ENCODE data around the gene H3-3A.

The H3-3A gene

DNA sequence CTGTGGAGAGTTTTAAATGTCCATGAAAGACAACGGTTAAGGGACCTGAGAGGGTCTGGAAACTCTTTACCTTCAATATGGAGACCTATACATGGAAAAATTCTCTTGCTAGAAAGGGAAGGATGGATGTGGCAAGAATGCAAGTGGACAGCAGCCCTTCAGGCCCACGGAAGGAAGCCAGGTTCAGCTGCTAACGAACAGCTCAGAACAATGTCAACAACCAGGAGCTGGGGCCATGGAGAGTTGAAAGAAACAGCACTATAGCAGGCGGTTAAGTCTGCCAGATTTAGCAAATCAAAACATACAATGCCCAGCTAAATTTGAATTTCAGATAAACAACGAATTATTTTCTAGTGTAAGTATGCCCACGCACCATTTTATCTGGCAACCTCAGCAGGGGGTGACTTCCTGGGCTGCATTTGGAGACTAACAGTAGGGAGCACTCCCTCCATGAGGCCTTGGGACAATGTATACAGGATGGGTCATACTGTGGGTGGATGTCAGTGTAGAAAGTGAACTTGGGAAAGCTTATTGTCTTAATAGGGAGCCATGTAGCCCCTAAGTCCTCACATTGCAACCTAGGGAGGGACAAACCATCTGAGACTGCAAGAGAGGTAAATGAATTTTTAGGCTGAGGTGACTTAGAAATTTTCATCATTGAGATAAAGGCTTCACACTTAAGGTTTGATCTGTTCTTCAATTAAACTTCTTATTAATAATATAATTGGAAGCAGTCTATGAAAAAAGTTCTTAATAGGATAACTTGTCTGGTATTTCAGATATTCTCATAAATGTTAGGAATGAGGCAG lies 7.8 kb upstream of the H3-3A start:
- DNase-seq (ENCODE audit: low read depth in 2 of 2), result no peak

DNA sequence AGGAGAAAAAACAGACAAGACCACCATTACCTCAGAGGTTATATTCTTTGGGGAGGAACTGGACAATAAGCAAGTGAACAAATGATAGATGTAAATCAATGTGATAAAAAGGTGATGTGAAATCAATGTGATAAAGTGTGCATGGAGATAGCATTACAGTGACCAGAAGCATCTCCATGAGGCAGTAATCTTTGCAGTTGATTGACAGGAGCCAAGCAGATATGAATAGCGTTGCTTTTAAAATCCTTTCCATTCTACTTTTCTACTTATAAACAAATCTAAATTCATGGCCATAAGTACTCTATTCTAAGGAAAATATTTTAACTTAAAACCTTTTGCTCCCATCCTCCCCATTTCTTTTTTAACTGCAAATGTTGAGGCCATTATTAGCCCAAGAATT lies 2.8 kb upstream of the H3-3A start:
- no peak for DNase-seq (ENCODE audit: low read depth in 2 of 2)

- DNase-seq (ENCODE audit: low read depth in 2 of 2), result no peak
These were observed 2.1 kb upstream of the H3-3A start for GRCh38 chr1:226060427-226060826.

GRCh38 chr1:226061068-226061840 lies 1.3 kb upstream of the H3-3A start:
- no peak for DNase-seq (ENCODE audit: low read depth in 2 of 2)

GRCh38 chr1:226061841-226062557 lies 517 bp upstream of the H3-3A start:
- peak in 1 of 2 donors; percentile 2 for DNase-seq (ENCODE audit: low read depth in 2 of 2)

DNA sequence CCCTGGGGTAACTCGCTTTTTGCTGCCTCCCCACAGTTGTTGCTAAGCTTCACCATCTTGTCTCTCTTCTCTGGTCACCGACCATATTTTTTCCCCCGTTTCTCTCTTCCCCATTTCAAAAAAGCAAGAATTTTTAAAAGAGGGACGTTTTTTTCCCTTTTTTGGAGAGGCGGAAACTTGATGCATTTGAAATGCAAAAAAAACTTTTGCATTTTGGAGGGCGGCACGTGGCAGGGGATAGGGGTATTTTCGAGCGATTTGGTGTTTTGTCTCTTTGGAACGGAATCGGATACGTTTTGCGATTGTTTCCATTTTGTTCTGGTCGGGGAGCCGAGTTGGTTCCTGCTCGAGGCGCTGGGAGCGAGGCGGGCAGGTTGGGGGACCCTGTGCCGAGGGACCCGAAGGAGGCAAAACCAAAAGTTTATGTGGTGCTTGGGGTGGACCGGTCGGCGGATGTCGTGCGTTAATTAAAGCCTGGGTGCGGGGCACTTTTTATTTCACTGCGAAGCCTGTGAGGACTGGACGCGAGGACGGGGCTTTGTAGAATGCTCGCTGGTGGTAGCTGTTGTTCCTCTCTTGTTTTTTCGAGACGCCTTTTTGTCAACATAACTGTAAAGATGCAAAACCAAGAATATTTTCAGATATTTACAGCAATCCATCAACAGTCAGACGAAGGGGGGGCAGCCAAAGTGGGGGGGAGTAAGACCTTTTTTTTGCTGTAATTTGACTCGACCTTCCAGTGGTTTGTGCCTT lies 884 bp downstream of the H3-3A start:
- peak; percentile 10 to 22 for DNase-seq (ENCODE audit: low read depth in 2 of 2)

DNA sequence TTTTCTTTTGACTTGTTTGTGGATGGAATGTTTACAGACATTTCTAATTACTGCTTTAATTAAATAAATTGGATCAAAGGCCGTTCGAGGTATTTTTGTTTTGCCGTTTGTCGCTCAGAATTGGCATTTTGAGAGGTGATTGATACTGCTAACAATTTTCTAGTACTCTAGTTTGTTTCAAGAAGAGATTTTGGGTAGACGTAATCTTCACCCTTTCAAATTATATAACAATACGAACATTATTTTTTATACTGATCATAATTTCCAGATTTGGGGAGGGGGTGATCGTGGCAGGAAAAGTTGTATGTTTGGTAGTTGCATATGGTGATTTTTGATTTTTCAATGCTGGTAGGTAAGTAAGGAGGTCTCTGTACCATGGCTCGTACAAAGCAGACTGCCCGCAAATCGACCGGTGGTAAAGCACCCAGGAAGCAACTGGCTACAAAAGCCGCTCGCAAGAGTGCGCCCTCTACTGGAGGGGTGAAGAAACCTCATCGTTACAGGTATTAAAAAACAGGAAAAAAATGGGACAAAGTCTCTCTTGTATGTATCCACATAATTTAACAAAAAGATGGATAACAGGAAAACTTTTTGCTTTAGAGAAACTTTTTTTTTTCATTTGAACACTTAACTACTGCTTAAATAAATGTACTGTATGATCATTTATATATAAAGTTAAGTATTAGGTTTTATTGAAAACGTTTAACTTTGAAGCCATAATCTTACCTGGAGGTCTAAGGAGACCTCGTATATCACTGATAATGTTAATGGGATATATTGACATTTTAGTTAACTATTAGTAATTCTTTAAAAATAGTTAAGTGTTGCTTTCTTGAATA lies 1.7 kb downstream of the H3-3A start:
- no peak for DNase-seq (ENCODE audit: low read depth in 2 of 2)

GRCh38 chr1:226064816-226065248 lies 2.3 kb downstream of the H3-3A start:
- peak in 1 of 2 donors; percentile 16 for DNase-seq (ENCODE audit: low read depth in 2 of 2)

DNA sequence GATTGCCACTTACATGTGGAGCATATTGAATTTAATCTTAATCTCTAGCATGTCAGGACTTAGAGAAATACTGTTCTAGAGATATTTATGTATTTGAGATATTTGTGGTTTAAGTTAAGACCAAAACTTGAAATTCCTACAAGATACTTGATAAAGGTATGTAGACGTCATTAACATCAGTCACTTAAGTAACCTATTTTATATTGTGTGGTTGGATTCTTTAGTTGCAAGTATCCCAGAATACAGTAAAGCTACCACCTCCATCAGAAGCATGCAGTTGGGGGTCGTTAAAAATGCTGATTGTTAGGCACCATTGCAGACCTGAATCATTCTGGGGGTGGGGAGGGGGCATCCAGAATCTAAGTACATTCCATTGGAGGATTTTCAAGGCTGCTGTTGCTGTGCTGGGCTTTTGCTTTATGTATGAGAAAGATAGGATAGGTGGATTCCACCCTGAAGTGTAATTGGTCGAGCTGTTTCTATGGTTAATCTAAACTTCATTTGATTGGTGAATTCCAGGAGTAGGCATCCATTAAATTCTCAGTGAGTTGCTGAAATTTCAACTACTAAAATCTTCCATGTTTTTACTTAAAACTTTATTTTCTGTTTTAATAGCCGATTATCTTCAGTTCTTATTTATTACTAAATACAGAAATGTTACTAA lies 4.0 kb downstream of the H3-3A start:
- DNase-seq (ENCODE audit: low read depth in 2 of 2), result no peak

GRCh38 chr1:226069811-226070489 lies 7.4 kb downstream of the H3-3A start:
- DNase-seq (ENCODE audit: low read depth in 2 of 2), result no peak

GRCh38 chr1:226072347-226072746 lies 9.8 kb downstream of the H3-3A start:
- no peak for DNase-seq (ENCODE audit: low read depth in 2 of 2)

GRCh38 chr1:226073184-226073950 lies 10.9 kb downstream of the H3-3A start:
- no peak for DNase-seq (ENCODE audit: low read depth in 2 of 2)

- no peak for DNase-seq (ENCODE audit: low read depth in 2 of 2)
These were observed 11.5 kb downstream of the H3-3A start for GRCh38 chr1:226074046-226074445.

DNA sequence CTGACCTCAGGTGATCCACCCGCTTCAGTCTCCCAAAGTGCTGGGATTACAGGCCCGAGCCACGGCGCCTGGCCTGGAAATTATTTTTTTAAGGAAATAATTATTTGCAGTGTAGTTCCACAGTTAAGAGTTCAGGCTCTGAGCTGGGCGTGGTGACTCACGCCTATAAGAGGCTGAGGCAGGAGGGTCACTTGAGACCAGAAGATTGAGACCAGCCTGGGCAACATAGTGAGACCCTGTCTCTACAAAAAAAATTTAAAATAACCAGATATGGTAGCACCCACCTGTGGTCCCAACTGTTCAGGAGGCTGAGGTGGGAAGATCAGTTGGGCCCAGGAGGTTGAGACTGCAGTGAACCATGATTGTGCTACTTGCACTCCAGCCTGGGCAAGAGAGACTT lies 13.9 kb downstream of the H3-3A start:
- DNase-seq (ENCODE audit: low read depth in 2 of 2), result no peak

- no peak for DNase-seq (ENCODE audit: low read depth in 2 of 2)
These were observed 15.9 kb downstream of the H3-3A start for GRCh38 chr1:226078374-226078773.

DNA sequence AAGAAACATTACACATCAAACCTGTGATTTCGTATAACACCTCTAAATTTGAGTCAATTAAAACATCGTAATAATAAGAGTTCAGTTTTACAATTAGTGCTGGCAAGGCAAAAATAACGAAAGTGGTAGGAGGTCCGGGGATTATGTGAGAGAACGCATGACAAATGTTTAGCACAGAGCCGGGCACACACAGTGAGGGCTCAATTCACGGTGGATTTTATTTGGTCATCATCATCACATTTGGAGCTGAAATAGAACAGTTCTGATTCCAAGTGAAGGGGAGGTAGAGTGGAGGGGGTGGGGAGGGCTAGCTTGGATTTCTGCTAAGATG lies 20.0 kb downstream of the H3-3A start:
- no peak for DNase-seq (ENCODE audit: low read depth in 2 of 2)

DNA sequence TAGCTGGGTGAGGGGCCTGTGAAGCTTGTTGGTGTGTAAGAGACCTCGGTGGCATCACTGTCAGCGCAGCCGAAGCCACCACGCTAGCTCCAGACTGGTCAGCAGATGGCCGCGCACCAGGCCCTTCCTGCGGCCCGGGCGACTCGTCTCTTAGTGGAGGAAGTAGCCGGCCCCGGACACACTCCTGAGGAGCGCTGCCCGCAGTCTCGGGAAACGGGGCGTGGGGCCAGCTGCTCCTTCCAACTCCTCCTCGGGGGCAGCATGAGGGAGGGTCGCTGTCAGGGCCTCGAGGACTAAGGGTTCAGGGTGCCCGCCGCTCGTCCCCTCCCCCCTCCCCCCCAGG lies 20.4 kb downstream of the H3-3A start:
- no peak for DNase-seq (ENCODE audit: low read depth in 2 of 2)

DNA sequence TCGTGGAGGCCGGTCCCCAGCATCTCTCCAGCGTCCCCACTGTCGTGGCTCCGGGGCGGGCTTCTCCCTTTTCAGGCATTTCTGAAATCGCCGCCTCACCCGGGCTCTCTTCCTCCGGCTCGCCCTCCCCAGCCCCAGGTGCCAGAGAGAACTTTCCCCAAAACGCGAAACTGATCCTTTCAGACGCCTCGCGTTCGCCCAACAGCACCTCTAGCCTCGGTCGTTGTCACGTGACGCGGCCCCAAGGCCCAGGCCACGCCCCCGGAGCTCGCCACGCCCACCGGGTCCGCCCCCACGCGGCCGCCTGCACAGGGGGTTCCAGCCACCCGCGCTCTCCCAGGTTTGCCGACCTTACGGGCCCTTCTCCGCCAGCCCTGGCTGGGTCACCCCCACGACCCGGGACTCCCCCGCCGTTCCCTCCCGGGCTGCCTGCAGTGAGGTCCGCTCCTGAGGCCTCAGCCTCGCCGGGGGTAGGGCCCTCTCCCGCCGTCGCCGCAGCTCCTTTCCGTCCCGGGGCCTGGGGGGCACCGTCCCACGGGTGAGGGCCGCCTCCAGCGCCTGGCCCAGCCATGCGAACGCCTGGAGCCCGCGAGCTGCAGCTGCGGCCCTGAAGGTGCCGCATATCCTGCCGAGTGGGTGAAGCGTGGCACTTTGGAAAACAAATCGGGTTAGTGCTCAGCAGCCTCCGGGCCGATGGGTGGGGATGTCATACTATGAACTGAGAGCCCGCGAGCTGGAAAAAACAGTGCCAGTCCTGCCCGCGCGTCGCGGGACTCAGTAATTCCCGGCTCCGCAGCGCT lies 21.0 kb downstream of the H3-3A start:
- DNase-seq (ENCODE audit: low read depth in 2 of 2), result peak; percentile 87 to 89
